LNCAP (cell line): ENCODE data around the gene PHF2.

ENCODE experiments used
- TF ChIP-seq, protein P1 (sequence below): fragments of 450-650 bp; IDR thresholded peaks from 2 replicates; pipeline ENCODE4 v1.5.1; 2017; ENCODE audit warnings: mild to moderate bottlenecking

Gene PHF2

DNA sequence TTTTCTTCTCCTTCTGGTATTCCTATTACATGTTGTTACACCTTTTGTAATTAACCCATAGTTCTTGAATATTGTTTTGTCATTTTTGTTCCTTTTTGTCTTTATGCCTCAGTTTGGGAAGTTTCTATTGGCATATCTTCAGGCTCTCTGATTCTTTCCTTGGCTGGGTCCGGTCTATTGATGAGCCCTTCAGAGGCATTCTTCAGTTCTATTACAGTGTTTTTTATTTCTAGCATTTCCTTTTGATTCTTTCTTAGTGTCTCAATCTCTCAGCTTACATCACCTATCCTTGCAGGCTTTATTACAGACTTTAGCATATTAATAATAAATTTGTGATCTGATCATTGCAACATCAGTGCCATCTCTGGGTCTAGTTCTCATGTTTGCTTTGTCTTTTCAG lies 33.8 kb downstream of the PHF2 start:
- TF ChIP-seq, protein P1, sequence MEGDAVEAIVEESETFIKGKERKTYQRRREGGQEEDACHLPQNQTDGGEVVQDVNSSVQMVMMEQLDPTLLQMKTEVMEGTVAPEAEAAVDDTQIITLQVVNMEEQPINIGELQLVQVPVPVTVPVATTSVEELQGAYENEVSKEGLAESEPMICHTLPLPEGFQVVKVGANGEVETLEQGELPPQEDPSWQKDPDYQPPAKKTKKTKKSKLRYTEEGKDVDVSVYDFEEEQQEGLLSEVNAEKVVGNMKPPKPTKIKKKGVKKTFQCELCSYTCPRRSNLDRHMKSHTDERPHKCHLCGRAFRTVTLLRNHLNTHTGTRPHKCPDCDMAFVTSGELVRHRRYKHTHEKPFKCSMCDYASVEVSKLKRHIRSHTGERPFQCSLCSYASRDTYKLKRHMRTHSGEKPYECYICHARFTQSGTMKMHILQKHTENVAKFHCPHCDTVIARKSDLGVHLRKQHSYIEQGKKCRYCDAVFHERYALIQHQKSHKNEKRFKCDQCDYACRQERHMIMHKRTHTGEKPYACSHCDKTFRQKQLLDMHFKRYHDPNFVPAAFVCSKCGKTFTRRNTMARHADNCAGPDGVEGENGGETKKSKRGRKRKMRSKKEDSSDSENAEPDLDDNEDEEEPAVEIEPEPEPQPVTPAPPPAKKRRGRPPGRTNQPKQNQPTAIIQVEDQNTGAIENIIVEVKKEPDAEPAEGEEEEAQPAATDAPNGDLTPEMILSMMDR = no peak

DNA sequence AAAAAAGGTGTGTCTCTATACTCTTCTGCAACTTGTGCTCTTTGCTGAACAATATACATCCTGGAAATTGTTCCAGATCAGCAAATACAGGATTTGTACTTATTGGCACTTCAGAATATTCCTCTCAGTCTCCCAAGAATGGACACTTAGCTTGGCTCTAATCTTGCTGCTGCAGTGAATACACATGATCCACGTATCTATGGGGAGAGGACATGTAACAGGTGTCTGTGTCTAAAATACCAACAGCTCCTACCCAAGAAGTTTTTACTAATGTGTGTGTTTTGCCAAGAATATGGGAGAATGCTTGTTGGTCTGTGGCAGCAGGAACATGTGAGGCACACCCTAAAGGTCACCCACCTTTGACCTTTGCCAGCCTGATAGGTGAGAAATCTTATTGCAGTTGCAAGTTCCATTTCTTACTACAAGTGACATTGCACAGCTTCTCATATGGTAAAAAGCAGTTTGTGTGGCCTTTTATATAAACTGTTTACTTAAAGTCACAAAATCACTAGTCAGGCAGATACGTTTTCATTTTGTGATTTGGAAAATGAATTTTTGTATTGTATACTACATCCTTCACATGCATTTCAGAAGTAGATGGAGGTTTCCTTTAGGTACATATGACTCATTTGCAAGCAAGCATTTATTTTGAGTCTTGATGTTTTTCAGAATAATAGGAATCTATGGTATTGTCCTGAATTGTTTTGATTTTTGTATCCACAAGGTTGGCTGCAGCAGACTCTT lies 35.8 kb downstream of the PHF2 start:
- TF ChIP-seq, protein P1 = no peak

DNA sequence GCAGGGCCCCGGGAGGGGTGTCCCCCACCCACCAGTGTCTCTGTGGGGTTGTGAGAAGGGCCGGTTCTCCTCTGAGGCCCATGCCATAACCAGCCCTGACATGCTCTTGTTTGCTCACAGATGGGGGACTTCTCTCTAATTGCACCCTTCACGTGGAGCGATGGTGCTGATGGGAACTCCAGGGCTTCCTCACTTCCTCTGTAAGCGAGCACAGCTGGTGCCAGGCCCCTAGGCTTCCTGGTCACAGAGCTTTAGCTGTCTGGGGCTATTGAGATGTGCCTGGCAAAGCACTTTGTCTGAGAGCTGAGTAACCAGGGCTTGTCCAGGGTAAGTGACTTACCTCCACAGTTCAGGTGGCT lies 36.4 kb downstream of the PHF2 start:
- TF ChIP-seq, protein P1 = no peak

DNA sequence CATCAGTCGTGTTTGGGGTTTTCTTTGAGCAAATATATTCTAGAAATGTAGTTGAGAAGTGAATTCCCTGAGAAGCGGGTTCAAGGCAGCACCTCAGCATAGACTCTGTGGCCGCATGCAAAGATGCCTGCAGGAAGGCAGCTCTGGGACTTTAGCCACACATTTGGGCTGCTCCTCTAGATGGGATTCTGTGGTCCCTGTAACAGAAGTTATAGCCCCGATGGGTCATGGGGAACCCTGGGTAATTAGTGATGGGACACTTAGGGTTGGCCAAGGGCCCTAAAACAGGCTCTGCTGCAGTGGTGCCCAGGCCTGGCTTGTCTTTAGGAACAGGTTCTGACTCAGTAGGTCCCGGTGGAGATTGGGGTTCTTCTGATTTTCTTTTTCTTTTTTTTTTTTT lies 36.8 kb downstream of the PHF2 start:
- TF ChIP-seq, protein P1 = no peak

DNA sequence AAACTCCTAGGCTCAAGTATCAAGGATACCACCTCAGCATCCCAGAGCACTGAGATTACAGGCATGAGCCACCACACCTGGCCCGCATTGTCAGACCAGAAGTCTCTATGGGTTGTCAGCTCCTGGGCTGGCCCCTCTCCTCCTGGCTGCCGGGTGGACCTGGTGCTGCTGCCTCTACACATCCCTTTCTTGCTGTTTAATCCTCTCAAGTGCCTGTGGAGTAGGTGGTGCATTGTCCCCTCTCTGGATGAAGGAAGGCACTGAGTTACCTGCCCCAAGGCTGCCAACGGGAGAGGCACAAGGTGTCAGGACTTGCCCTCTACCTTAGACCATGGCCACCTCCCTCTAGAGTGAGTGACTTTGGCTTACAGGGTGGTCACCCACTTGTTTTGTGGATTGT lies 37.4 kb downstream of the PHF2 start:
- TF ChIP-seq, protein P1 = no peak

DNA sequence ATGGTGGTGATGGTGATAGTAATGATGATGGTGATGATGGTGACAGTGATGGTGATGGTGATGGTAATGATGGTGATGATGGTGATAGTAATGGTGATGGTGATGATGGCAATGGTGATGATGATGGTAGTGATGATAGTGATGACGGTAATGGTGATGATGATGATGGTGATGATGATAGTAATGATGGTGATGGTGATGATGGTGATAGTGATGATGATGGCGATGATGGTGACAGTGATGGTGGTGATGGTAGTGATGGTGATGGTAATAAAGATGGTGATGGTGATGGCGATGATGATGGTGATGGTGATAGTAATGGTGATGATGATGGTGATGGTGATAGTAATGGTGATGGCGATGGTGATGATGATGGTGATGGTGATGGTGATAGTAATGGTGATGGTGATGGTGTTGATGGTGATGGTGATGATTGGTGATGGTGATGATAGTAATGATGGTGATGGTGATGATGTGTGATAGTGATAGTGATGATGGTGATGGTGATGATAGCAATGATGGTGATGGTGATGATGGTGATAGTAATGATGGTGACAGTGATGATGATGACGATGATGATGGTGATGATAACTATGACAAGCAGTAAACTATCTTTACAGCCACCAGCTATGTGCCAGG lies 38.6 kb downstream of the PHF2 start:
- TF ChIP-seq, protein P1 = no peak

DNA sequence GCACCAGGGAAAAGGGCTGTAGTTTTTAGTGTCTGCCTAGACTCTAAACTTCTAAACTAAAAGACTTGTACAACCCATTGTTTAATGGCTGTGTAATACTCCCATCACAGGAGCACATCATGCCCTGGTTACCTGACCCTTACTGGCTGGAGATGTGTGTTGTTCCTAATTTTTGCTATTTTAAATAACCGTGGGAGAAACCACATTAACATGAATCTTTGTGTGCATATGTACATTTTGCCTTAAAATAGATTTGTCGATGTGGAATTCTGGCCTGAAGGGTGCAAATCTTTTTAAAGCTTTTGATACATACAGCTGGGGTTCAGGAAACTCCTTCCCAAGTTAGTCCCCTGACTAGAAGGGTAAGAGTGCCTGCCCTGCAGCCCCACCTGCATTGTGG lies 39.7 kb downstream of the PHF2 start:
- TF ChIP-seq, protein P1 = no peak

DNA sequence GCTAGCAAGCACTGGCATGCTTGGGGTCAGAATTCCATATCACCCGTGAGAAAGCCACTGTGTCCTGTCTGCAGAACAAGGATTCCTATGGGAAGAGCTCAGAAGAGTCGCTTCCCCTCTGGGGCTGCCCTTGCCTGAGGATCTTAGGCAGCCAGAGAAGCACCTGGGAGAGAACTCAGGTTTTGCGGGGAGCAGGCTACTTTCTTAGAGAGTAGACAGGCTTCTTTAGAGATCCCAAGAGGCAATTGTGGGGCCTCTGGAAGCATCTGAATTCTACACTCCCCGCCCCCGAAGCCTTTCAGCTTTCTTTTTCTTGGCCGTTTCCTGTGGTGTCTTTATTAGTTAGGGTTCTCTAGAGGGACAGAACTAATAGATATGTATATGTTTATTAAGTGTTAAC lies 40.9 kb downstream of the PHF2 start:
- TF ChIP-seq, protein P1 = no peak
